Natural killer cell (primary cell): ENCODE results near the gene CHST9. TPM values are rescaled to one million over a fixed set of nuclear protein-coding genes. Genes with fewer than 3 reads are reported as not detected.
"Not testable (repeated sequence)": the region's sequence is repeated elsewhere in the genome, so short reads cannot be mapped to it uniquely, and the experiment has no call there.

ENCODE experiments used
- ATAC-seq, 3 donors: fragments of 150-1000 bp in 2 of 3; fragments of 200-7000 bp in 1 of 3; cut with Tn5 transposase; 1 replicate in 1 of 3; 2 replicates in 2 of 3; pipeline ENCODE4 v1.10.0; 2021; ENCODE audit warnings: mild to moderate bottlenecking in 2 of 3, moderate library complexity in 2 of 3
- DNase-seq, 2 donors: peaks; one replicate each; pipeline versions ENCODE4 v3.0.0 to v3.0.0-alpha.2; 2013 to 2021; ENCODE audit warnings: mixed read lengths in 1 of 2
- H3K27ac ChIP-seq: one replicate; pipeline ENCODE4 v1.5.1; 2013; ENCODE audit warnings: mild to moderate bottlenecking, low read length
- H3K27me3 ChIP-seq: one replicate; pipeline ENCODE4 v1.6.1; 2013; ENCODE audit warnings: low read length; ENCODE audit not compliant: control insufficient read depth, insufficient read depth
- H3K36me3 ChIP-seq: one replicate; pipeline ENCODE4 v1.6.1; 2013; ENCODE audit warnings: low read length; ENCODE audit not compliant: control insufficient read depth, insufficient read depth
- H3K4me1 ChIP-seq: one replicate; pipeline ENCODE4 v1.6.1; 2013; ENCODE audit warnings: low read length; ENCODE audit not compliant: control insufficient read depth, insufficient read depth
- H3K4me3 ChIP-seq: one replicate; pipeline ENCODE4 v1.5.1; 2013; ENCODE audit warnings: low read length
- H3K9me3 ChIP-seq: one replicate; pipeline ENCODE4 v1.6.1; 2013; ENCODE audit warnings: low read length; ENCODE audit not compliant: control insufficient read depth, insufficient read depth
- H3K27ac Mint-ChIP-seq, 2 donors: one replicate each; pipeline ENCODE4 v1.8.0; 2022; ENCODE audit warnings: mild to moderate bottlenecking in 2 of 2, mixed read lengths in 2 of 2, moderate library complexity in 1 of 2
- H3K27me3 Mint-ChIP-seq, 2 donors: one replicate each; pipeline ENCODE4 v1.8.0; 2022; ENCODE audit warnings: low read depth in 2 of 2, mixed read lengths in 2 of 2
- H3K36me3 Mint-ChIP-seq: one replicate; pipeline ENCODE4 v1.8.0; 2022; ENCODE audit warnings: mixed read lengths
- H3K4me1 Mint-ChIP-seq, 2 donors: one replicate each; pipeline ENCODE4 v1.8.0; 2022; ENCODE audit warnings: mixed read lengths in 2 of 2
- H3K4me3 Mint-ChIP-seq: one replicate; pipeline ENCODE4 v1.8.0; 2022; ENCODE audit warnings: mild to moderate bottlenecking, moderate library complexity, mixed read lengths
- H3K9me3 Mint-ChIP-seq, 2 donors: one replicate each; pipeline ENCODE4 v1.8.0; 2022; ENCODE audit warnings: mixed read lengths in 2 of 2
- WGBS: methylation state at CpG from one replicate; pipeline ENCODE4 v1.1.7; 2013; ENCODE audit warnings: missing lambda C conversion rate; ENCODE audit not compliant: insufficient coverage; 5-methylcytosine and 5-hydroxymethylcytosine counted together
- intact Hi-C: fragments of 100-400 bp; cut with micrococcal nuclease; formaldehyde crosslinking; loops from one replicate; pipeline ENCODE4 v1.14.2; 2022
- total RNA-seq, 4 donors: library from RNA; stranded (reverse); fragments of 120-200 nt in 1 of 4; gene quantifications; one replicate each; pipeline versions ENCODE4 v1.2.3 to v1.2.4, GENCODE V29; 2013 to 2022
- TF ChIP-seq, protein P1 (sequence below): fragments of 200-600 bp; IDR thresholded peaks from one replicate; pipeline ENCODE4 v1.8.0; 2022; ENCODE audit warnings: antibody characterized with exemption

Gene CHST9
- total RNA-seq, 3 donors from 2014 or later (not counting 1 experiment from before 2014, with no cell fraction given) = not detected

DNA sequence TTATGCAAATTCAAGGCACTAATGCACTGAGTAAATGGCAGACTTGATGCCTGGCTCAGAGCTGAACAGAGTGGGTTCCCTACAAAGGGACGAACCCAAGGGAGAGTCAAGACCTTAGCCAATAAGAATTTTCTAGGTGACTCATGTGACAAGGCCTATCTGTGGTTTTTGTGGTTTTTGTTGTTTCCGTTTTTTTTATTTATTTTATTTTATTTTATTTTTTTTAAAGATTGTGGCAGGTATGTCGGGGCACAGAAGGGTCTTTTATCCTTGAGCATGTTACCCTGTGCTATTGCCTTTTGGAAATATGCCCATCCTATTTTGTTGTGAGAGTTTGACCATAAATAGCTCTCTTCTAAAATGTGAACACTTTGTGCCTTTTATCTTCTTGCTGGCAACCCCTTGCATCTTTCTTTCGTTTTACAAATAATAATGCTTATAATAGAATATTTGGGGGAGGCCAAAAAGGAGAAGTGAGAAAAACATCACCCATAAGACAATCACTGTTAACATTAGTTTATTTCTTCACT lies 206.2 kb downstream of the CHST9 start:
- intact Hi-C loops = no loop called here
- Mint-ChIP-seq H3K4me3 (no peak overlapping the region), H3K27ac (no peak overlapping the region), H3K4me1 (no peaks in the 10 kb centered on the region), H3K27me3 (peaks cover 0 to 3% of the 10 kb centered on the region in 2 donors), H3K9me3 (peaks cover 2 to 3% of the 10 kb centered on the region in 2 donors), H3K36me3 (no peaks in the 10 kb centered on the region)
- DNase-seq (no peak), ATAC-seq (no peak)
- 31% methylated on average over 2 of the region's 4 CpGs for WGBS
- Histone ChIP-seq H3K4me3 (no peak overlapping the region), H3K9me3 (no peaks in the 10 kb centered on the region), H3K27me3 (no peaks in the 10 kb centered on the region), H3K4me1 (no peaks in the 10 kb centered on the region), H3K36me3 (no peaks in the 10 kb centered on the region), H3K27ac (no peak overlapping the region)
- TF ChIP-seq, protein P1, sequence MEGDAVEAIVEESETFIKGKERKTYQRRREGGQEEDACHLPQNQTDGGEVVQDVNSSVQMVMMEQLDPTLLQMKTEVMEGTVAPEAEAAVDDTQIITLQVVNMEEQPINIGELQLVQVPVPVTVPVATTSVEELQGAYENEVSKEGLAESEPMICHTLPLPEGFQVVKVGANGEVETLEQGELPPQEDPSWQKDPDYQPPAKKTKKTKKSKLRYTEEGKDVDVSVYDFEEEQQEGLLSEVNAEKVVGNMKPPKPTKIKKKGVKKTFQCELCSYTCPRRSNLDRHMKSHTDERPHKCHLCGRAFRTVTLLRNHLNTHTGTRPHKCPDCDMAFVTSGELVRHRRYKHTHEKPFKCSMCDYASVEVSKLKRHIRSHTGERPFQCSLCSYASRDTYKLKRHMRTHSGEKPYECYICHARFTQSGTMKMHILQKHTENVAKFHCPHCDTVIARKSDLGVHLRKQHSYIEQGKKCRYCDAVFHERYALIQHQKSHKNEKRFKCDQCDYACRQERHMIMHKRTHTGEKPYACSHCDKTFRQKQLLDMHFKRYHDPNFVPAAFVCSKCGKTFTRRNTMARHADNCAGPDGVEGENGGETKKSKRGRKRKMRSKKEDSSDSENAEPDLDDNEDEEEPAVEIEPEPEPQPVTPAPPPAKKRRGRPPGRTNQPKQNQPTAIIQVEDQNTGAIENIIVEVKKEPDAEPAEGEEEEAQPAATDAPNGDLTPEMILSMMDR = no peak

GRCh38 chr18:26977781-26978180 lies 207.3 kb downstream of the CHST9 start:
- H3K27ac Mint-ChIP-seq = no peak overlapping the region
- Histone ChIP-seq H3K4me1 (no peaks in the 10 kb centered on the region), H3K9me3 (no peaks in the 10 kb centered on the region), H3K27me3 (no peaks in the 10 kb centered on the region), H3K27ac (no peak overlapping the region), H3K4me3 (no peak overlapping the region), H3K36me3 (no peaks in the 10 kb centered on the region)
- H3K4me1 Mint-ChIP-seq = no peaks in the 10 kb centered on the region
- H3K27me3 Mint-ChIP-seq = peaks cover 0 to 2% of the 10 kb centered on the region in 2 donors
- ATAC-seq (no peak), DNase-seq (no peak)
- intact Hi-C loops = no loop called here
- no peaks in the 10 kb centered on the region for H3K36me3 Mint-ChIP-seq
- H3K9me3 Mint-ChIP-seq = peaks cover 4% of the 10 kb centered on the region in 2 donors
- H3K4me3 Mint-ChIP-seq = no peak overlapping the region
- WGBS = no CpG with 5 or more reads among the region's 1 CpG
- TF ChIP-seq, protein P1 = no peak

GRCh38 chr18:26976206-26976605 lies 208.9 kb downstream of the CHST9 start:
- Mint-ChIP-seq H3K4me1 (no peaks in the 10 kb centered on the region), H3K9me3 (peaks cover 5% of the 10 kb centered on the region in 2 donors), H3K36me3 (no peaks in the 10 kb centered on the region), H3K4me3 (no peak overlapping the region), H3K27me3 (no peaks in the 10 kb centered on the region), H3K27ac (no peak overlapping the region)
- Histone ChIP-seq H3K4me3 (no peak overlapping the region), H3K36me3 (no peaks in the 10 kb centered on the region), H3K9me3 (peaks cover 3% of the 10 kb centered on the region), H3K27me3 (no peaks in the 10 kb centered on the region), H3K4me1 (no peaks in the 10 kb centered on the region), H3K27ac (no peak overlapping the region)
- TF ChIP-seq, protein P1 = no peak
- ATAC-seq (no peak), DNase-seq (no peak)
- intact Hi-C loops = no loop called here
- 86% methylated on average over 2 of the region's 2 CpGs for WGBS

DNA sequence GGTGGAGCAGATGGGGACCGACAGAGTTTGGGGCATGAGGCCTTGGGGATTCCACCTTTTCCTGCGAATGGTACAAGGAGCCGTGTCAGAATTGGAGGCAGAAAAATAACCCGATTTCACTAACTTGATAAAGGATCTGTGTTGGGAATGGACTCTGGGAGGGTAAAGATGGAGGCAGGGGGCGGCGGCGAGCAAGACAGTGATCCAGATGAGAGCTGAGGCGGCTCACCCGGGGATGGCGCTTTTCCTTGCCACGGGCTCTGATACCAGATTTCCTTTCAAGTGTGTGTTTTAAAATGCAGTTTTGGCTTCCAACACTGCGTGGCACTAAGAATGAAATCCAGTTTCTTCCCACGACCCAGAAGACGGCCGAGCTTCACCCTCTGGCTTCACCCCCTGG lies 212.6 kb downstream of the CHST9 start:
- H3K4me3 ChIP-seq, intact Hi-C loops, H3K9me3 ChIP-seq, ATAC-seq, H3K4me3 Mint-ChIP-seq, H3K4me1 Mint-ChIP-seq, H3K27me3 ChIP-seq, H3K36me3 ChIP-seq, H3K9me3 Mint-ChIP-seq, H3K36me3 Mint-ChIP-seq, H3K27ac ChIP-seq, DNase-seq, H3K27me3 Mint-ChIP-seq, H3K27ac Mint-ChIP-seq, H3K4me1 ChIP-seq: not testable (repeated sequence)
- WGBS = 92% methylated on average over 15 of the region's 15 CpGs
